Mesenchymal stem cell (in vitro differentiated cells and primary cell): ENCODE measurements around the gene DOCK3.
"Not testable (repeated sequence)": the region's sequence is repeated elsewhere in the genome, so short reads cannot be mapped to it uniquely, and the experiment has no call there.

Source experiments
- DNase-seq: peaks from one replicate; pipeline ENCODE4 v3.0.0-alpha.2; 2013
- H2AFZ ChIP-seq: one replicate; pipeline ENCODE4 v1.6.1; 2013; ENCODE audit warnings: low read depth, mild to moderate bottlenecking, control low read depth, inconsistent platforms, low read length, moderate library complexity
- H2AK5ac ChIP-seq: 2 replicates; pipeline ENCODE4 v1.6.1; 2013; ENCODE audit warnings: low read length, moderate library complexity, mild to moderate bottlenecking, inconsistent platforms; ENCODE audit not compliant: severe bottlenecking
- H2BK120ac ChIP-seq: one replicate; pipeline ENCODE4 v1.6.1; 2013; ENCODE audit warnings: low read depth, mild to moderate bottlenecking, inconsistent platforms, low read length, moderate library complexity
- H2BK12ac ChIP-seq, 2 experiments: one replicate each; pipeline ENCODE4 v1.6.1; 2013; ENCODE audit warnings: inconsistent platforms in 2 of 2, low read length in 2 of 2, mild to moderate bottlenecking in 2 of 2, moderate library complexity in 2 of 2, control low read depth in 1 of 2
- H2BK15ac ChIP-seq: one replicate; pipeline ENCODE4 v1.6.1; 2013; ENCODE audit warnings: mild to moderate bottlenecking, low read depth, inconsistent platforms; ENCODE audit not compliant: poor library complexity, severe bottlenecking
- H2BK5ac ChIP-seq: 2 replicates; pipeline ENCODE4 v1.6.1; 2013; ENCODE audit warnings: low read depth, mild to moderate bottlenecking, low read length, control low read depth, inconsistent platforms; ENCODE audit not compliant: poor library complexity, severe bottlenecking
- H3K14ac ChIP-seq, 2 experiments: one replicate each; pipeline ENCODE4 v1.6.1; 2013; ENCODE audit warnings: inconsistent platforms in 2 of 2, low read length in 2 of 2, control low read depth in 1 of 2, mild to moderate bottlenecking in 1 of 2, moderate library complexity in 1 of 2
- H3K18ac ChIP-seq, 2 experiments: one replicate each; pipeline ENCODE4 v1.6.1; 2013; ENCODE audit warnings: inconsistent platforms in 2 of 2, low read length in 2 of 2, control low read depth in 1 of 2, low read depth in 1 of 2, mild to moderate bottlenecking in 1 of 2
- H3K23ac ChIP-seq, 2 experiments: one replicate each; pipeline ENCODE4 v1.6.1; 2013; ENCODE audit warnings: inconsistent platforms in 2 of 2, low read length in 2 of 2, mild to moderate bottlenecking in 2 of 2, moderate library complexity in 2 of 2, control low read depth in 1 of 2
- H3K27ac ChIP-seq: 2 replicates; pipeline ENCODE4 v1.5.1; 2013; ENCODE audit warnings: mild to moderate bottlenecking, moderate library complexity, low read length, control low read depth, inconsistent platforms; ENCODE audit not compliant: poor library complexity, severe bottlenecking
- H3K27me3 ChIP-seq, 2 experiments: 2 replicates each; pipeline versions ENCODE4 v1.6.1 to v1.7.0; 2013; ENCODE audit warnings: low read length in 2 of 2, mild to moderate bottlenecking in 2 of 2, moderate library complexity in 2 of 2, control low read depth in 1 of 2, inconsistent platforms in 1 of 2; ENCODE audit not compliant: control insufficient read depth in 1 of 2, insufficient read depth in 1 of 2
- H3K36me3 ChIP-seq, 2 experiments: 2 replicates each; pipeline versions ENCODE4 v1.6.1 to v1.7.0; 2013; ENCODE audit warnings: low read length in 2 of 2, control low read depth in 1 of 2, inconsistent platforms in 1 of 2, low read depth in 1 of 2, mild to moderate bottlenecking in 1 of 2; ENCODE audit not compliant: insufficient read depth in 2 of 2, control insufficient read depth in 1 of 2
- H3K4ac ChIP-seq, 2 experiments: one replicate each; pipeline ENCODE4 v1.6.1; 2013; ENCODE audit warnings: inconsistent platforms in 2 of 2, low read length in 2 of 2, mild to moderate bottlenecking in 2 of 2, moderate library complexity in 2 of 2, control low read depth in 1 of 2, low read depth in 1 of 2
- H3K4me1 ChIP-seq: 2 replicates; pipeline ENCODE4 v1.6.1; 2013; ENCODE audit warnings: low read depth, low read length, control low read depth; ENCODE audit not compliant: control insufficient read depth, insufficient read depth
- H3K4me2 ChIP-seq: 2 replicates; pipeline ENCODE4 v1.6.1; 2013; ENCODE audit warnings: low read length, mild to moderate bottlenecking, inconsistent platforms; ENCODE audit not compliant: poor library complexity, severe bottlenecking
- H3K4me3 ChIP-seq, 2 experiments: 2 replicates each; pipeline versions ENCODE4 v1.5.1 to v1.7.0; 2013; ENCODE audit warnings: low read length in 2 of 2, mild to moderate bottlenecking in 2 of 2, control low read depth in 1 of 2, low read depth in 1 of 2; ENCODE audit not compliant: insufficient read depth in 1 of 2
- H3K79me1 ChIP-seq: replicated peaks from 2 replicates; pipeline ENCODE4 v1.6.1; 2013; ENCODE audit warnings: mild to moderate bottlenecking, control low read depth, low read length, inconsistent platforms; ENCODE audit not compliant: poor library complexity, severe bottlenecking
- H3K9ac ChIP-seq: 2 replicates; pipeline ENCODE4 v1.7.0; 2013; ENCODE audit warnings: mild to moderate bottlenecking, low read length, moderate library complexity
- H3K9me3 ChIP-seq: 2 replicates; pipeline ENCODE4 v1.7.0; 2013; ENCODE audit warnings: mild to moderate bottlenecking, low read length; ENCODE audit not compliant: control insufficient read depth
- H4K8ac ChIP-seq: one replicate; pipeline ENCODE4 v1.6.1; 2013; ENCODE audit warnings: inconsistent platforms, mild to moderate bottlenecking, low read length, moderate library complexity
- H4K91ac ChIP-seq: one replicate; pipeline ENCODE4 v1.6.1; 2013; ENCODE audit warnings: mild to moderate bottlenecking, low read length, inconsistent platforms
- WGBS: methylation state at CpG from one replicate; pipeline ENCODE4 v1.1.7; 2013; ENCODE audit warnings: mixed read lengths; 5-methylcytosine and 5-hydroxymethylcytosine counted together

DOCK3 gene

GRCh38 chr3:51176923-51177322, 502.2 kb downstream of the DOCK3 start:
- H2AK5ac ChIP-seq: no peak overlapping the region
- H3K14ac ChIP-seq: no peak overlapping the region
- no peak overlapping the region for H2BK120ac ChIP-seq
- no peak overlapping the region for H3K9ac ChIP-seq
- peaks cover 44% of the 10 kb centered on the region for H3K9me3 ChIP-seq
- no peak overlapping the region for H2AFZ ChIP-seq
- no peak overlapping the region for H3K27ac ChIP-seq
- H3K4me2 ChIP-seq: no peak overlapping the region
- H3K4ac ChIP-seq: no peak overlapping the region
- no peaks in the 10 kb centered on the region for H3K79me1 ChIP-seq
- H2BK5ac ChIP-seq: no peak overlapping the region
- no peak overlapping the region for H3K4me3 ChIP-seq
- H2BK15ac ChIP-seq: no peak overlapping the region
- H3K23ac ChIP-seq: no peak overlapping the region
- no peak overlapping the region for H4K91ac ChIP-seq
- no peaks in the 10 kb centered on the region for H3K27me3 ChIP-seq
- DNase-seq: no peak
- no peak overlapping the region for H4K8ac ChIP-seq
- H3K4me1 ChIP-seq: no peaks in the 10 kb centered on the region
- H3K36me3 ChIP-seq: no peaks in the 10 kb centered on the region
- no peak overlapping the region for H2BK12ac ChIP-seq
- H3K18ac ChIP-seq: no peak overlapping the region

DNA sequence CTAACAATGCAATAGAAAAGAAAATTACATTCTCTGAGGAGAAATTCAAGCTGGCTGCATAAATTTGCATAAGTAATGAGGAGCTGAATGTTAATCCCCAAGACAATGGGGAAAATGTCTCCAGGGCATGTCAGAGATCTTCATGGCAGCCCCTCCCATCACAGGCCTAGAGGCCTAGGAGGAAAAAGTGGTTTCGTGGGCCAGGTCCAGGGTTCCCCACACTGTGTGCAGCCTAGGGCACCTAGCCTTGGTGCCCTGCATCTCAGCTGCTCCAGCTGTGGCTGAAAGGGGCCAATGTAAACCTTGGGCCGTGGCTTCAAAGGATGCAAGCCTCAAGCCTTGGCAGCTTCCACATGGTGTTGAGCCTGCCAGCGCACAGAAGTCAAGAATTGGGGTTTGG, 511.7 kb downstream of the DOCK3 start:
- H3K9me3 ChIP-seq: peaks cover 11% of the 10 kb centered on the region
- not testable (repeated sequence) for H4K8ac ChIP-seq, H2AK5ac ChIP-seq, H3K4me3 ChIP-seq, H3K36me3 ChIP-seq, H3K79me1 ChIP-seq, H2BK120ac ChIP-seq, H3K18ac ChIP-seq, H3K23ac ChIP-seq, H3K4ac ChIP-seq, H3K9ac ChIP-seq, H2AFZ ChIP-seq, H2BK12ac ChIP-seq, H3K4me2 ChIP-seq, H2BK5ac ChIP-seq, H3K14ac ChIP-seq, H3K27me3 ChIP-seq, H4K91ac ChIP-seq, DNase-seq, H3K27ac ChIP-seq, H3K4me1 ChIP-seq, H2BK15ac ChIP-seq
- WGBS: 52% methylated on average over 3 of the region's 3 CpGs

DNA sequence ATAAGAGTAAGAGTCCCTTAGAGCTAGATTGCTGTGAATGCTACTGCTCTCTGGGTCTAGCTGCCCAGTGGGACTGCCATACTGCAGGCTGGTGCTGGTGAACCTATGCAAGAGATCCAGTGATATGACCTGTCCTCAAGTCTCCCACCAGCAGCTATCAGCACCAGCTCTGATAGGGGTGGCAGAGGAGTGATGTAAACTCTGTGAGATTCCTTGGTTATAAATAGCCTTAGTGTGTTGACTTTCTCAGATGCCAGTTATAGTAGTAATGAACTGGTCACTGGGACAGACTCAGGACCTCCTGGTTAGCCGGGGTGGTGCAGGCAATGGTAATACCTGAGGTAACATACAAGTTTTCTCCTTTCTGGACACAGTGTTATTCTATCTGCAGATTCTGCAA, 515.5 kb downstream of the DOCK3 start:
- Histone ChIP-seq H3K4me3 (no peak overlapping the region), H3K4me2 (no peak overlapping the region), H2BK15ac (no peak overlapping the region), H4K91ac (no peak overlapping the region), H3K4me1 (no peaks in the 10 kb centered on the region), H3K18ac (no peak overlapping the region), H3K79me1 (no peaks in the 10 kb centered on the region), H3K36me3 (no peaks in the 10 kb centered on the region), H3K14ac (no peak overlapping the region), H3K27ac (no peak overlapping the region), H2BK12ac (no peak overlapping the region), H4K8ac (no peak overlapping the region), H3K4ac (no peak overlapping the region), H2BK120ac (no peak overlapping the region), H3K9me3 (peaks cover 13% of the 10 kb centered on the region), H3K9ac (no peak overlapping the region), H2AK5ac (no peak overlapping the region), H3K27me3 (no peaks in the 10 kb centered on the region), H2AFZ (no peak overlapping the region), H2BK5ac (no peak overlapping the region), H3K23ac (no peak overlapping the region)
- WGBS: 50% methylated on average over 1 of the region's 1 CpG
- DNase-seq: no peak

DNA sequence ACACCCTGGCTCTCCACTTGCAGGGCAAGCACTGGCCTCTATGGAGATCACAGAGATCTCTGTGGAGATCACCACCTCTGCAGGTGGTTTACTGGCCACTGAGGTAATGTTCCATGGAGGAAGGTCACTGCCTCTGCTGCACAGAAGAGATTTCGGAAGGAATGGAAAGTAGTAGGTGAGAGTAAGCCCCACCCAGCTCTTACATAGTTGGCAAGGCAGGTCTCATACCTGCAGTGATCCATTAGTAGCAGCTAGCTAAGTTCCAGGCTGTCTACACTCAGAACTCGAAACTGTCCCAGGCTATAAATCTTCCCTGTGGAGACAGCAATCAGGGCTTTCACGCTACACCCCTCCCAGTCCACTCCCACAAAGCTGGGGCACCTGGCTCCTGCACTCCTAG, 516.1 kb downstream of the DOCK3 start:
- H3K18ac ChIP-seq: no peak overlapping the region
- H3K79me1 ChIP-seq: no peaks in the 10 kb centered on the region
- no peak overlapping the region for H3K4me2 ChIP-seq
- H3K27me3 ChIP-seq: no peaks in the 10 kb centered on the region
- no peak overlapping the region for H2BK12ac ChIP-seq
- H3K4me3 ChIP-seq: no peak overlapping the region
- H3K4ac ChIP-seq: no peak overlapping the region
- no peaks in the 10 kb centered on the region for H3K36me3 ChIP-seq
- H4K91ac ChIP-seq: no peak overlapping the region
- H3K23ac ChIP-seq: no peak overlapping the region
- DNase-seq: no peak
- H2AFZ ChIP-seq: no peak overlapping the region
- no peak overlapping the region for H3K9ac ChIP-seq
- H3K9me3 ChIP-seq: peaks cover 13% of the 10 kb centered on the region
- H4K8ac ChIP-seq: no peak overlapping the region
- H3K4me1 ChIP-seq: no peaks in the 10 kb centered on the region
- no peak overlapping the region for H3K14ac ChIP-seq
- no peak overlapping the region for H2BK5ac ChIP-seq
- H3K27ac ChIP-seq: no peak overlapping the region
- no peak overlapping the region for H2BK15ac ChIP-seq
- H2AK5ac ChIP-seq: no peak overlapping the region
- WGBS: 49% methylated on average over 3 of the region's 3 CpGs
- no peak overlapping the region for H2BK120ac ChIP-seq
